ENCODE measurements around the gene ISM2. TPM values are rescaled to one million over a fixed set of nuclear protein-coding genes. Genes with fewer than 3 reads are reported as not detected.
"Not testable (repeated sequence)": the region's sequence is repeated elsewhere in the genome, so short reads cannot be mapped to it uniquely, and the experiment has no call there.

The ISM2 gene
- total RNA-seq, 2 experiments from 2014 or later, result not detected

DNA sequence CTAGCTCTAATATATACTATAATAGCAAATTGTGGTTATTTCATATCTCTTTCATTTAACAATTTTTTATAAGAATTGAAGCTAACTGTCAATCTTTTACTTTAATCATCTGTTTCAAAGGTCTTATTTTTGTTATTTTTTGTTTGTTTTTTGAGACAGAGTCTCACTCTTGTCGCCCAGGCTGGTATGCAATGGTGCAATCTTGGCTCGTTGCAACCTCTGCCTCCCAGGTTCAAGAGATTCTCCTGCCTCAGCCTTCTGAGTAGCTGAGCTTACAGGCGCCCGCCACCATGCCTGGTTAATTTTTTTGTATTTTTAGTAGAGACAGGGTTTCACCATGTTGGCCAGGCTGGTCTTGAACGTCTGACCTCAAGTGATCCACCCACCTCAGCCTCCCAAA lies 30.1 kb upstream of the ISM2 start:
- not testable (repeated sequence) for H3K9me3 Mint-ChIP-seq (ENCODE audit: low read depth); ATAC-seq; DNase-seq; H3K4me3 Mint-ChIP-seq; H3K27ac Mint-ChIP-seq; H3K27me3 Mint-ChIP-seq
- peaks cover 11% of the 10 kb centered on the region for H3K4me1 Mint-ChIP-seq
- CTCF ChIA-PET, result interaction anchor here (1.2 kb wide), 1 partner anchor 17 kb away, joined by 3 read pairs; no protein-coding TSS in a partner anchor
- H3K36me3 Mint-ChIP-seq, result peaks cover 13% of the 10 kb centered on the region

DNA sequence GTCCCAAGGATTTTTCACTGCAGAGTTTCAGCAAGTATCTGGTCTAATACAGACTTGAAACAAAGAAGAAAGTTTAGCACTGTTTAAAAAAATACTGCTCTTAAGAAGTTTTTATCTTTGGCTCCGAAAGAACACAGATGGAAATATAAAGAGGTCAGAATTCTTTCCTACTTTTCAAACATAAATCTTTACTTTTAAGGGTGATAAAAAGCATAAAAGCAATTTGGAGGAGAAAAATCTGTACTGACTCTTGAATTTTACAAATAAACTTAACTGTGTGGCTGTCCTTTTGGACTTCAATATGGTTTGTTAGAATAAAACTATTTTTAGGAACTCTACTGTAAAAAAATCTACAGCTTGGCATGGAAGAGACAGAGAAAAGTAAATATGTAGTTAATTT lies 27.6 kb upstream of the ISM2 start:
- no peaks in the 10 kb centered on the region for H3K9me3 Mint-ChIP-seq (ENCODE audit: low read depth)

DNA sequence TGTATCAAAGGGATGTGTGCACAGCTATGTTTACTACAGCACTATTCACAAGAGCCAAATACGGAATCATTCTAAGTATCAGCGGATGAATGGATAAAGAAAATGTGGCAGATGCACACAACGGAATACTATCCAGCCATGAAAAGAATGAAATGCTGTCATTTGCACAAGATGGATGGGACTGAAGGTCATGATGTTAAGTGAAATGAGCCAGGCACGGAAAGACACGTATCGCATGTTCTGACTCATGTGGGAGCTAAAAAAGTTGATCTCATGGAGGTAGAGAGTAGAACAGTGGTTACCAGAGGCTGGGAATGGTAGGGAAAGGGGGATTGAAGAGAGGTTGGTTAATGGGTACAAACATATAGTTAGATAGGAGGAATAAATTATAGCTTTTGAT lies 25.9 kb upstream of the ISM2 start:
- no peaks in the 10 kb centered on the region for H3K4me1 Mint-ChIP-seq
- DNase-seq (no peak), ATAC-seq (no peak)
- CTCF ChIA-PET, result interaction anchor here (1.2 kb wide), 1 partner anchor 131 kb away, joined by 3 read pairs; no protein-coding TSS in a partner anchor
- no peaks in the 10 kb centered on the region for H3K9me3 Mint-ChIP-seq (ENCODE audit: low read depth)
- peaks cover 20% of the 10 kb centered on the region for H3K36me3 Mint-ChIP-seq
- H3K4me3 Mint-ChIP-seq, result no peak overlapping the region
- no peaks in the 10 kb centered on the region for H3K27me3 Mint-ChIP-seq
- no peak overlapping the region for H3K27ac Mint-ChIP-seq

More for the DNA sequence above, 27.6 kb upstream of the ISM2 start:
- H3K27me3 Mint-ChIP-seq, result no peaks in the 10 kb centered on the region
- peaks cover 9% of the 10 kb centered on the region for H3K4me1 Mint-ChIP-seq
- H3K36me3 Mint-ChIP-seq, result peaks cover 11% of the 10 kb centered on the region
- CTCF ChIA-PET, result no interaction called here
- no peak overlapping the region for H3K4me3 Mint-ChIP-seq
- no peak overlapping the region for H3K27ac Mint-ChIP-seq
- DNase-seq (no peak), ATAC-seq (no peak)

DNA sequence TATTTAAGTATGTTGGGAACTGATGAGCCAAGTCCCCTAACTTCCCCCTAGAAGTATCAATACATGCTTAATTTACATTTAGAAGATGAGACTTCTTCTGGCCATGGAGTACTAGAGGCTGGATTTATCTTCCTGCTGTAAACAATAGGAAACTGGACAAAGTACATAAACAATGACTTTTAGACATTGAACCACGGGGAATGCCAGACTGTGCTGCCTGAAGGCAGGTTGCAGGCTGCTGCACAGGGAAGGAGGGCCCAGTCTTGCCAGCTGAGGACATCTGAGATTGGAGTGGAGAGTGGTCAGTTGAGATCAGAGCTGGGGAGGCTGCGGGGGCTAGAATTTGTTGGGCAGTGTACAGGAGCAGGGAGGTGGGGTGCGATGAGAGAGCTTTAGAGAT lies 24.5 kb upstream of the ISM2 start:
- CTCF ChIA-PET, result no interaction called here
- no peaks in the 10 kb centered on the region for H3K9me3 Mint-ChIP-seq (ENCODE audit: low read depth)
- no peak for DNase-seq

DNA sequence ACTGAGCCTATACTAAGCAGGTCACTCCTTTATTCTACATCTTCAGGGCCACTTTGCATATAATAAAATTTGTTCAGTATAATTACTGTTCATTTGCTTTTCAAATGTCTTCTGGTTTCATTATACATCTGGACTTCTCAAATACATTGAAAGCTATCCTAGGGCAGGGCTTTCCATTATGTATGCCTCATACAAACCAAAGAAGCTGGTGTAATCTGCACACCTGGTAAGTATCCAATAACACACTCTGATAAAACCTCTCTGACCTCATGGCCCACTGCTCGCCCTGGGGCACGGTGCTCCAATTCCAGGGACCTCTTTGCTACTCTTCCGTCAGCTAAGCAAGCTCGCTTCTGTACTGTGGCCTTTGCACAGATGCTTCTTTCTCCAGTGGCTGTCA lies 21.9 kb upstream of the ISM2 start:
- ATAC-seq (no peak), DNase-seq (no peak)
- H3K4me1 Mint-ChIP-seq, result no peaks in the 10 kb centered on the region
- CTCF ChIA-PET, result no interaction called here
- peaks cover 27% of the 10 kb centered on the region for H3K36me3 Mint-ChIP-seq
- H3K9me3 Mint-ChIP-seq (ENCODE audit: low read depth), result no peaks in the 10 kb centered on the region
- H3K27me3 Mint-ChIP-seq, result no peaks in the 10 kb centered on the region
- H3K4me3 Mint-ChIP-seq, result no peak overlapping the region
- no peak overlapping the region for H3K27ac Mint-ChIP-seq

More for the DNA sequence above, 24.5 kb upstream of the ISM2 start:
- no peaks in the 10 kb centered on the region for H3K4me1 Mint-ChIP-seq
- peaks cover 20% of the 10 kb centered on the region for H3K36me3 Mint-ChIP-seq
- no peak overlapping the region for H3K27ac Mint-ChIP-seq
- H3K27me3 Mint-ChIP-seq, result no peaks in the 10 kb centered on the region
- no peak overlapping the region for H3K4me3 Mint-ChIP-seq
- no peak for ATAC-seq

DNA sequence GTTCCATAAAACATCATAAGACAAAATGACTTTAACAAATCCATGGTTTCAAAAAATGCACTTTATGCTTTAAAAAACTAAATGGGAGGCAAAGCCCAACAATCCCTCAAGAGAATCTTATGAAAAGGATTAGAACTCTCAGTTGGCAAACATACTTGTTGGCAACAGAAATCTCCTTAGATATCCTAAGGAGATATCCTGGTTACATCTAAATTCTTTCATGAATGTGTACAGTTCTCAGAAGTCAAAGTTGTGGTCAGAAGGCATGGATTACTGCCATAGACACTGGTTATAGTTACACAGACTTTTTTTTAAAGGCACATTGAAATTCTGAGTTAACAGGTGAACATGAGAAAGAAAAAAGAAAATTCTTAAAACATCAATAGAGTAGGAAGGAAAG lies 17.5 kb upstream of the ISM2 start:
- Mint-ChIP-seq H3K27ac (no peak overlapping the region), H3K4me1 (no peaks in the 10 kb centered on the region), H3K36me3 (peaks cover 28% of the 10 kb centered on the region), H3K9me3 (ENCODE audit: low read depth) (no peaks in the 10 kb centered on the region), H3K27me3 (no peaks in the 10 kb centered on the region), H3K4me3 (no peak overlapping the region)
- DNase-seq, result no peak
- no peak for ATAC-seq
- CTCF ChIA-PET, result no interaction called here

DNA sequence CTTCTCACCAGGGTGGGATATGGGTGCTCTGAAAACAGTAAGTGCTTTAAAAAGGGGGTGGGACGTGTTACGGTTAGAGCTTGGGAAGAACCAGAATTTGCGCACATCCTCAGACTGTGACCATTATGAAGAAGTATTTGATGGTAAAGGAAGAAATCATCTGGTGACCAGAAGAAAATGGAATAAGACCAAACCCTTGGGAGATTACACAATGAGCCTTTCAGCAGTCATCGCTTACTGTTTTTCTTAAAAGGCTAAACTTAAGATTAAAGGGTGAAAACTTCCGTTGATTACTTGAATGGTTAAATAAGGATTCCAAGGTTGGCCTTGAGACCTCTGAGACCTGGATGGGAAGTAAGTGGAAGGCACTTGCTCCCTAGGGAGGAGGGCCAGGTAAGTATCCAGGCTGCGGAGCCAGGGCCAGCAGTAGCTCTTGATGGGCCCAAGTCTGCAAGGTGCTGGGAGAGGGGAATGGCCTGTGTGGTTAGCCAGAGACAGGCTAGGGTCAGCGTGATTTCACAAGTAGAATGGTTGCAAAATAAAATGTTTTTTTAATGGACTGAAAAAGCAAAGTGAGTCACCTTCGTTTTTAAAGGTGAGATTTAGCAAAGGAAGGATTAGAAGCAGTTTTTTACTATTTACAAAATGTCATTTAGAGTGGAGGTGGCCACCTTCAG lies 13.0 kb upstream of the ISM2 start:
- Mint-ChIP-seq H3K27ac (no peak overlapping the region), H3K27me3 (no peaks in the 10 kb centered on the region), H3K36me3 (peaks cover 18% of the 10 kb centered on the region), H3K4me3 (no peak overlapping the region), H3K4me1 (no peaks in the 10 kb centered on the region), H3K9me3 (ENCODE audit: low read depth) (no peaks in the 10 kb centered on the region)
- no peak for DNase-seq
- CTCF ChIA-PET, result interaction anchor here (1.1 kb wide), 1 partner anchor 52 kb away, joined by 3 read pairs; no protein-coding TSS in a partner anchor
- no peak for ATAC-seq

DNA sequence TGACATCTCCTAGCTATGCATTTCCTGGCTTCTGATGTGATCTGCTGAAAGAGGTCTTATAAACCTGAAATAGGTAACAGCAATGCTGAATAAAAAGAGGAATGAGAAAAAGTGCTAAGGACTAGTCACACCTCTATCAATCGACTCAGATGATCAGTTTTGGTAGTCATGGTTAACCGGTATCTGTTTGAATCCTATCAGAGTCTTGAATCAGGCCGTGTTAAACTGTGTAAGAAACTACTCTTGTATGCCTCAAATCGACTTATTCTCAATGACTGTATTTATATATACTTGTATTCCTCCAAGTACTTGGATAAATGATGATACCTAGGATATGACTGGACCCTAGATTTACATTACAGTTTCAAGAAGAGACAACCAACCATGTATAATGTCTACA lies 10.8 kb upstream of the ISM2 start:
- H3K4me3 Mint-ChIP-seq, result no peak overlapping the region
- H3K36me3 Mint-ChIP-seq, result peaks cover 19% of the 10 kb centered on the region
- H3K27me3 Mint-ChIP-seq, result no peaks in the 10 kb centered on the region
- H3K27ac Mint-ChIP-seq, result no peak overlapping the region
- H3K4me1 Mint-ChIP-seq, result no peaks in the 10 kb centered on the region
- DNase-seq, result no peak
- no peaks in the 10 kb centered on the region for H3K9me3 Mint-ChIP-seq (ENCODE audit: low read depth)
- CTCF ChIA-PET, result no interaction called here
- no peak for ATAC-seq

DNA sequence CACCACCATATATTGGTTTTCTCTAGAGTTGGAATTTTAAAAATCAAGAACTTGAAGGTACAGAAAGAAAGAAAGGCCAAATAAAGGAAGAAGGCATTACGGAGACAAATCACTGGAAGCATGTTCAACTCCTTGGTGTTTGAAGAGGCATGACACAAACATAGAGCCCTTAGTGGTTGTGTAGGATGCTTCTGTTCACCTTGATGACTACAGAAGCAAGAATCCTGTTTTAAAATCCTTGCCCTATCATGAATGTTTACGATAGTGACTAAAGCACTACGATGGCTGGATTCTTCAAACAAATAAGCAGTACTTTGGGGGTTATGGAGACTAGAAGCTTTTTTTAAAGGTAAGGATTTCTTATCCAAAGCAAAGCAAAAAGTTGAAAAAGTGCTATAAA lies 10.3 kb upstream of the ISM2 start:
- H3K27me3 Mint-ChIP-seq, result no peaks in the 10 kb centered on the region
- CTCF ChIA-PET, result no interaction called here
- no peak overlapping the region for H3K27ac Mint-ChIP-seq
- no peak for DNase-seq
- ATAC-seq, result no peak
- no peak overlapping the region for H3K4me3 Mint-ChIP-seq
- H3K9me3 Mint-ChIP-seq (ENCODE audit: low read depth), result no peaks in the 10 kb centered on the region
- H3K36me3 Mint-ChIP-seq, result peaks cover 19% of the 10 kb centered on the region
- no peaks in the 10 kb centered on the region for H3K4me1 Mint-ChIP-seq

DNA sequence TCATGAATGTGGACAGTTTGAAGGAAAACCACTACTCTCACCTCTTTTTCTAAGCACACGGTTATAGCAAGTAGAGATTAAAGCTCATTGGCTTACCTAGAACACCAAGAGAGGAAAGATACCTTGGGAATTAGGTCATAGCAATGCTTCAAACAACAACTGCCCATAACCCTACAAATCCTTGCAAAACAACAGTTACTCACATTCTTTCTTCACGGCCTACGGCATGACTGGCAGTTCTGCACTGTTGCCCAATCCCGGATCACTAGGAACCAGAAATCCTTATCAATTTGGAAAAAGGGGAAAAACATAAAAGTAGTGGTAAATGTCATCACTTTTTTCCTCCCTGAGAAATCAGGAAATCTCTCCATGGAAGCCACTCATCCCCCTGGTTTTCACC lies 9.6 kb upstream of the ISM2 start:
- ATAC-seq (no peak), DNase-seq (no peak)
- H3K27me3 Mint-ChIP-seq, result no peaks in the 10 kb centered on the region
- H3K27ac Mint-ChIP-seq, result no peak overlapping the region
- no peak overlapping the region for H3K4me3 Mint-ChIP-seq
- peaks cover 21% of the 10 kb centered on the region for H3K36me3 Mint-ChIP-seq
- H3K9me3 Mint-ChIP-seq (ENCODE audit: low read depth), result peaks cover 1% of the 10 kb centered on the region
- CTCF ChIA-PET, result no interaction called here
- H3K4me1 Mint-ChIP-seq, result no peaks in the 10 kb centered on the region

DNA sequence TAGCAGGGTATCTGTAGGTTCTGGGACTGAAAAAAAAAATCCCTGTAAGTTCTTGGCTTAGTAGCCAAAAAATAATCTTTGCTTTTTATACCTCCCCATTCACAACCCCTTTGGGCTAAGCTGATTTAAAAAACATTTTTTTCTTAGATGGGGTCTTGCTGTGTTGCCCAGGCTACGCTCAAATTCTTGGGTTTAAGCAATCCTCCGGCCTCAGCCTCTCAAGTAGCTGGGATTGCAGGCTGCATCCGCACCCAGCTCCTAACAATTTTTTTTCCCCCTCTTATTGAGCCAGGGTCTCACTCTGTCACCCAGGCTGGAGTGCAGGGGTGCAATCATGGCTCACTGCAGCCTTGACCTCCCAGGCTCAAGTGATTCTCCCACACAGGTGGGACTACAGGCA lies 9.1 kb upstream of the ISM2 start:
- peaks cover 23% of the 10 kb centered on the region for H3K36me3 Mint-ChIP-seq
- no peak overlapping the region for H3K4me3 Mint-ChIP-seq
- CTCF ChIA-PET, result no interaction called here

DNA sequence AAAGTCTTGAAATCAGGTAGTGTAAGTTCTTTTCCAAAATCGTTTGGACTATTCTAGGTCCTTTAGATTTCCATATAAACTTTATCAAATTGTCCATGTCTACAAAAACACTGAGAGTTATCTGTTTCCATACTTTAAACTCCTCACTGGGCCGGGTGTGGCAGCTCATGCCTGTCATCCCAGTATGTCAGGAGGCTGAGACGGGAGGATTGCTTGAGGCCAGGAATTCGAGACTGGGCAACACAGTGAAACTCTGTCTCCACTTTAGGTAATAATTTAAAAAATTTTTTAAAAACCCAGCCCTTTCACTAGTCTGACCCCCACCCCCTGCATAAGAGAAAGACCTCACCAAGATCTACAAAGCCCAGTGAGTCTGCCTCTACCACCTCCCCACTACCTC lies 6.4 kb upstream of the ISM2 start:
- Mint-ChIP-seq H3K27me3 (peaks cover 8% of the 10 kb centered on the region), H3K27ac (no peak overlapping the region), H3K9me3 (ENCODE audit: low read depth) (peaks cover 5% of the 10 kb centered on the region), H3K4me1 (no peaks in the 10 kb centered on the region), H3K36me3 (peaks cover 16% of the 10 kb centered on the region), H3K4me3 (no peak overlapping the region)
- DNase-seq, result no peak
- ATAC-seq, result no peak
- CTCF ChIA-PET, result no interaction called here

More for the DNA sequence above, 9.1 kb upstream of the ISM2 start:
- peaks cover 5% of the 10 kb centered on the region for H3K9me3 Mint-ChIP-seq (ENCODE audit: low read depth)
- ATAC-seq, result no peak
- DNase-seq, result no peak
- H3K27me3 Mint-ChIP-seq, result no peaks in the 10 kb centered on the region
- no peaks in the 10 kb centered on the region for H3K4me1 Mint-ChIP-seq
- H3K27ac Mint-ChIP-seq, result no peak overlapping the region

DNA sequence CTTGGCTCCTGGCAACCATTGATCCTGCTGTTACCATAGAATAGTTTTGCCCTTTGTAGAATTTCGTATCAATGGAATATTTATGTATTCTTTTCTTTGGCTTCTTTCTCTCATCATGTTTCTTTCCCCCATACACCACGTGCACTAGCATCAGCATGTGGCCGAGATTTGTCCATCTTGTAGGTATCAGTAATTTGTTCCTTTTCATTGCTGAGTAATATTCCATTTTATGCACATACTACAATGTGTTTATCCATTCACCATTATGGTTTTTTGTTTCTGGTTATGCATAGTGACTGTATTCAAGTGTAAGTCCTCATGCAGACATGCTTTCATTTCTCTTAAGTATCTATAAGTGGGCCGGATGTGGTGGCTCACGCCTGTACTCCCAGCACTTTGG lies 4.5 kb upstream of the ISM2 start:
- Mint-ChIP-seq H3K36me3 (peaks cover 12% of the 10 kb centered on the region), H3K4me1 (peaks cover 3% of the 10 kb centered on the region), H3K4me3 (no peak overlapping the region), H3K9me3 (ENCODE audit: low read depth) (peaks cover 5% of the 10 kb centered on the region), H3K27ac (no peak overlapping the region), H3K27me3 (peaks cover 19% of the 10 kb centered on the region)
- CTCF ChIA-PET, result no interaction called here
- ATAC-seq (no peak), DNase-seq (no peak)

DNA sequence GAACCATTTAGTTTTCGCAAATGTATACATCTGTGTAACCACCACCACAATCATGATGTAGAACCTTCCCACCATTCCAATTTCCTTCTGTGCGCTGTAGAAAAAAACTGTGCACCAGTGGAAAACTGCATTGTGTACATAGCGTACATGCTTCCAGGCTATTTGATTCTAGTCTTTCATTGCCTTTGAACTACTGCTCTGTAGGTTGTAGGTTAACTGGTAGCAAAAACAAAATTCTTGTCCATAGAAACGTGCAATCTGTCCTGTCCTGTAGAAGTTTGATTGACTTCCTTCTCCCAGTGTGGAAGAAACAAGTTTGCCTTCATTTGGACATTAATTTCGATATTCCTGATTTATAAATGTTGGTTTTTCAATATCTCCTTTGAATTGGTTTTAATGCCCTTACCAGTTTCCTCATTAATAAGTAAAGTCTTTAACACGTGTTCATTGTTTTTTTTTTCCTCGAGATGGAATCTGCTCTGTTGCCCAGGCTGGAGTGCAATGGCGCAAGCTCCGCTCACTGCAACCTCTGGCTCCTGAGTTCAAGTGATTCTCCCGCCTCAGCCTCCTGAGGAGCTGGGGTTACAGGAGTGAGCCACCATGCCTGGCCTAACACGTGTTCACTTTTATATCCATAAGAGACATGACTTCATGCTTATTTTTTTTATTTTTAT lies 3.6 kb upstream of the ISM2 start:
- peaks cover 28% of the 10 kb centered on the region for H3K27me3 Mint-ChIP-seq
- H3K4me1 Mint-ChIP-seq, result peaks cover 6% of the 10 kb centered on the region
- CTCF ChIA-PET, result no interaction called here
- ATAC-seq (no peak), DNase-seq (no peak)
- H3K27ac Mint-ChIP-seq, result no peak overlapping the region
- no peak overlapping the region for H3K4me3 Mint-ChIP-seq
- peaks cover 5% of the 10 kb centered on the region for H3K9me3 Mint-ChIP-seq (ENCODE audit: low read depth)
- H3K36me3 Mint-ChIP-seq, result peaks cover 10% of the 10 kb centered on the region

All from activated CD8-positive, alpha-beta memory T cell treated with anti-CD3 and anti-CD28 coated beads, Interleukin-2, amount 10 ng/mL, durations not matched to agents 7 days and 5 days (primary cell).